Measurements from ENCODE around the gene ITGB3. TPM values are rescaled to one million over a fixed set of nuclear protein-coding genes. Genes with fewer than 3 reads are reported as not detected.

The ITGB3 gene
- total RNA-seq, 4 donors from 2014 or later, result 17.5 to 26.7 (median 22.1) TPM

DNA sequence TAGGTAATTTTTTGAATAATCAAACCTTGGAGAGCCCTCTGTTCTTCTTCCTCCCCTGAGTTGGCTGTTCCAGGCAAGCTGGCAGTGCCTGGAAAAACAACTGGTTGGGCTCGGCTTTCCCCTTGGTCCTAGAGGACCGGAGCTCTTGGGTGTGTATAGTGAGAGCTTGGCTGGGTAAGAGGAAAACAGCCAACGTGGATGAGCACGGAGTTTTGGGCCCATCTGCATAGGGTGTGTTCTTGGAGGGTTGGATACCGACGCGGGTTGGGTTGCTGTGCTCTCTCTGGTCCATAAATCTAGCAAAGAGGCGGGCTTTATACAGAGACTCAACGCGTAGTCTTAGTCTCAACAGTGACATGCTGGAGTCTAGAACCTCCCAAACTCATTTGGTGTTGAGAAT lies 23.2 kb downstream of the ITGB3 start:
- Histone ChIP-seq H3K27ac (peak overlapping the region; percentile 56 to 89 (median 80)), H3K27me3 (no peaks in the 10 kb centered on the region), H3K36me3 (no peaks in the 10 kb centered on the region), H3K4me3 (no peak overlapping the region), H3K4me1 (peaks cover 0 to 75% (median 53%) of the 10 kb centered on the region in 4 donors), H3K9me3 (no peaks in the 10 kb centered on the region)
- peak; percentile 59 to 69 for DNase-seq (ENCODE audit: low spot score in 2 of 2)
- 24 to 38% methylated on average over 10 of the region's 10 CpGs for WGBS, 2 donors
- TF ChIP-seq, protein P1, sequence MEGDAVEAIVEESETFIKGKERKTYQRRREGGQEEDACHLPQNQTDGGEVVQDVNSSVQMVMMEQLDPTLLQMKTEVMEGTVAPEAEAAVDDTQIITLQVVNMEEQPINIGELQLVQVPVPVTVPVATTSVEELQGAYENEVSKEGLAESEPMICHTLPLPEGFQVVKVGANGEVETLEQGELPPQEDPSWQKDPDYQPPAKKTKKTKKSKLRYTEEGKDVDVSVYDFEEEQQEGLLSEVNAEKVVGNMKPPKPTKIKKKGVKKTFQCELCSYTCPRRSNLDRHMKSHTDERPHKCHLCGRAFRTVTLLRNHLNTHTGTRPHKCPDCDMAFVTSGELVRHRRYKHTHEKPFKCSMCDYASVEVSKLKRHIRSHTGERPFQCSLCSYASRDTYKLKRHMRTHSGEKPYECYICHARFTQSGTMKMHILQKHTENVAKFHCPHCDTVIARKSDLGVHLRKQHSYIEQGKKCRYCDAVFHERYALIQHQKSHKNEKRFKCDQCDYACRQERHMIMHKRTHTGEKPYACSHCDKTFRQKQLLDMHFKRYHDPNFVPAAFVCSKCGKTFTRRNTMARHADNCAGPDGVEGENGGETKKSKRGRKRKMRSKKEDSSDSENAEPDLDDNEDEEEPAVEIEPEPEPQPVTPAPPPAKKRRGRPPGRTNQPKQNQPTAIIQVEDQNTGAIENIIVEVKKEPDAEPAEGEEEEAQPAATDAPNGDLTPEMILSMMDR (IDR thresholded peaks at IDR 0.05), result no peak
- TF ChIP-seq POLR2A (IDR thresholded peaks at IDR 0.05), result no peak
- TF ChIP-seq EP300 (IDR thresholded peaks at IDR 0.05), result peak in 1 of 2 donors; percentile 73

DNA sequence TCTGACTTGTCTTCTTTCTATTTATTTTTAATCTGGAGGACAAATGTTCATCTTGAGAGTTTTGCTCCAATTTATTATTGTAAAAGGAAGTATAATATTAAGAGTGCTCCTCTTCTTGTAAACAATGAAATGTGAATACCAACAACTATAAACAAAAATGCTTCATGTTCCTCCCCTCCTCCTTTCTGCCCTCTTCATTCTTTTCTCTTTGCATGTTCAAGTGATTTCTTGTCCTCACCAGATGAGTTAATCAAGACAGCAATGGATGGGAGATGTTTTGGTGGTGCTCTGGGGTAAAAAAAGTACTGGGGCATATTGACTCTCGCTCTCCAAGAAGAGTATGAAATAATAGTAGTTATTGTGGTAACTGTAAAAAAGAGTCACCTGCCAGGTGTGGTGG lies 24.3 kb downstream of the ITGB3 start:
- no peaks in the 10 kb centered on the region for H3K27me3 ChIP-seq
- no peak for TF ChIP-seq EP300 (IDR thresholded peaks at IDR 0.05)
- TF ChIP-seq, protein P1 (IDR thresholded peaks at IDR 0.05), result no peak
- TF ChIP-seq POLR2A (IDR thresholded peaks at IDR 0.05), result no peak
- H3K27ac ChIP-seq, result peak overlapping the region in 3 of 4 donors; percentile 73 to 89 (median 89)
- no peaks in the 10 kb centered on the region for H3K9me3 ChIP-seq
- peaks cover 0 to 75% (median 53%) of the 10 kb centered on the region in 4 donors for H3K4me1 ChIP-seq
- no peak overlapping the region for H3K4me3 ChIP-seq
- H3K36me3 ChIP-seq, result no peaks in the 10 kb centered on the region
- 95 to 97% methylated on average over 1 of the region's 1 CpG for WGBS, 2 donors
- DNase-seq (ENCODE audit: low spot score in 2 of 2), result no peak

DNA sequence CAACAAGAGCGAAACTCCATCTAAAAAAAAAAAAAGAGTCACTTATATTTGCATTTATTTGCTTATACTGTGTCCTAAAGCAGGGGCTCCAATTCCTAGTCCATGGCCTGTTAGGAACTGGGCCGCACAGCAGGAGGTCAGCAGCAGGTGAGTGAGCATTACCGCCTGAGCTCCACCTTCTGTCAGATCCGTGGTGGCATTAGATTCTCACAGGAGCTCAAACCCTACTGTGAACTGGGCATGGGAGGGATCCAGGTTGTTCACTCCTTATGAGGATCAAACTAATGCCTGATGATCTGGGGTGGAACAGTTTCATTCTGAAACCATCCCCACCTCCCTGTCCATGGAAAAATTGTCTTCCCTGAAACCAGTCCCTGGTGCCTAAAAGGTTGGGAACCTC lies 24.9 kb downstream of the ITGB3 start:
- no peaks in the 10 kb centered on the region for H3K27me3 ChIP-seq
- no peak for DNase-seq (ENCODE audit: low spot score in 2 of 2)
- H3K9me3 ChIP-seq, result no peaks in the 10 kb centered on the region
- no peak overlapping the region for H3K4me3 ChIP-seq
- TF ChIP-seq POLR2A (IDR thresholded peaks at IDR 0.05) (no peak), EP300 (IDR thresholded peaks at IDR 0.05) (no peak)
- TF ChIP-seq, protein P1 (IDR thresholded peaks at IDR 0.05), result no peak
- H3K36me3 ChIP-seq, result no peaks in the 10 kb centered on the region
- peak overlapping the region; percentile 73 to 89 (median 82) for H3K27ac ChIP-seq
- peaks cover 0 to 75% (median 53%) of the 10 kb centered on the region in 4 donors for H3K4me1 ChIP-seq
- WGBS, 2 donors, result 84 to 85% methylated on average over 4 of the region's 4 CpGs

DNA sequence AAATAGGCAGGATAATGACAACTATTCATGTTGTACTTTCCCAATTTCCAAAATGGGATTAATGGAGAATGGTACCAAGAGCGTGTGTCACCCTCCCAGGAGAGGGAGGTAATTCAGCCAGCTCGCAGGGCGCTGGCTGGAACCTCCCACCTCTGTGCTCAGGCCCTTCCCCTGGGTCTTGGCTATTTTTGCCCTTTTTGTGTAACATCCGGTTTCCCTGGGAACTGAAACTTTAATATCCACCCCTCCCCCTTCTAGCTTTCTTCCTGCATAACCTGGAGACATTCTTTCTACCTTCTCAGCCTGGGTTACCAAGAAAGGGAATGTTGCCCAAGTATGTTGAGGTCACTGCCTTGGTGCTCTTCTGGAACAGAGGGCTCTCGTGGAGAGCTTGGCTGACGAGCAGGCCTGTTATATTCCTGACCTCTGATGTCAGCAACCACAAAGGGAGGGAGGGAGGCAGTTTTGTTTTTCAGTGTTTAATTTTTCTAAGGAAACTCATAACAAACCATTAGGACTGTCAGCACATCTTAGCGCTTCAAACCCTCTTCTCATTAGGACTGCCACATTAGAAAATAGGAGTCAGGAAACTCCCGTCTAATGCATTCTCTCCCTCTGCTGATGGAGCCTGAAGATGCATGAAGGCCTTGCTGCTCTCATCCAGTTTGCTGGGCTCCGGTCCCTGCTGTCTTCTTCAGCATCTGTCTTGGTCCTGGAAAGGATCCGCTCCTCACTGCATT lies 25.6 kb downstream of the ITGB3 start:
- no peaks in the 10 kb centered on the region for H3K36me3 ChIP-seq
- WGBS, 2 donors, result 19 to 22% methylated on average over 10 of the region's 10 CpGs
- H3K27me3 ChIP-seq, result no peaks in the 10 kb centered on the region
- DNase-seq (ENCODE audit: low spot score in 2 of 2), result peak; percentile 62 to 67
- H3K9me3 ChIP-seq, result no peaks in the 10 kb centered on the region
- H3K4me1 ChIP-seq, result peaks cover 0 to 73% (median 53%) of the 10 kb centered on the region in 4 donors
- peak overlapping the region; percentile 73 to 89 (median 82) for H3K27ac ChIP-seq
- H3K4me3 ChIP-seq, result no peak overlapping the region
- TF ChIP-seq EP300 (IDR thresholded peaks at IDR 0.05), result peak; percentile 87 to 94
- TF ChIP-seq POLR2A (IDR thresholded peaks at IDR 0.05), result no peak
- TF ChIP-seq, protein P1 (IDR thresholded peaks at IDR 0.05), result peak in 1 of 5 experiments; percentile 13

DNA sequence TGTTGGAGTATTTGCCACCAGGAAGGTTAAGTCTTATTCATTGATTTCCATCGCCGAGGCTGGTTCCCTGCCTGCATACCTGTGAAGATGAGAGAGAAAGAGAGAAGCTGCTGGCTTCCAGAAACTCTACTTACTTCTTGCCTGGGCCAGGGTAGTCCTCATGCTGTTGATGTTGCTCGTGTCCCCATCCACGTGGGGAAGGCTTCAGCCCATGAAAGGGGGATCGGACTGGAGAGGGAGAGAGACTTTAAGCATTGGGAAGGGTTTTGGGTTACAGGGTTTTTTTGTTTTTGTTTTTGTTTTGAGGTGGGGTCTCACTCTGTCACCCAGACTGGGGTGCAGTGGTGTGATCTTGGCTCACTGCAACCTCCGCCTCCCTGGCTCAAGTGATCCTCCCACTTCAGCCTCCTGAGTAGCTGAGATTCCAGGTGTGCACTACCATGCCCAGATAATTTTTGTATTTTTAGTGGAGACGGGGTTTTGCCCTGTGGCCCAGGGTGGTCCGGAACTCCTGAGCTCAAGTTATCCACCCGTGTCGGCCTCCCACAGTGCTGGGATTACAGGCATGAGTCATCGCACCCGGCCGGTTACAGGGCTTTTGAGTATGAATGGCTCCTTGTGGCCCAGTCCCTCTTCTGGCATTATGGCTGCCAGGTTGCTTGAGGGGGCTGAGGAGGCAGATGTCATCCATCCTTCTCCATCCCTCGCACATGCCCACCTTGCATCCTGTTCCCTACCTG lies 26.6 kb downstream of the ITGB3 start:
- TF ChIP-seq, protein P1 (IDR thresholded peaks at IDR 0.05), result no peak
- TF ChIP-seq POLR2A (IDR thresholded peaks at IDR 0.05), result no peak
- no peaks in the 10 kb centered on the region for H3K27me3 ChIP-seq
- H3K4me3 ChIP-seq, result no peak overlapping the region
- DNase-seq (ENCODE audit: low spot score in 2 of 2), result peak in 1 of 2 donors; percentile 38
- peaks cover 0 to 8% (median 0%) of the 10 kb centered on the region in 3 donors for H3K36me3 ChIP-seq
- H3K9me3 ChIP-seq, result no peaks in the 10 kb centered on the region
- H3K27ac ChIP-seq, result peak overlapping the region; percentile 73 to 89 (median 82)
- peaks cover 0 to 63% (median 45%) of the 10 kb centered on the region in 4 donors for H3K4me1 ChIP-seq
- WGBS, 2 donors, result 63 to 71% methylated on average over 14 of the region's 14 CpGs
